GM12878 (cell line): Measurements from ENCODE around the gene TRIM9. TPM values are rescaled to one million over a fixed set of nuclear protein-coding genes. Genes with fewer than 3 reads are reported as not detected.

Source experiments
- ATAC-seq: fragments of 200-7000 bp; cut with Tn5 transposase; 3 replicates; pipeline ENCODE4 v1.9.1; 2020; ENCODE audit warnings: mild to moderate bottlenecking, moderate library complexity
- BruUV-seq: library from RNA; stranded (reverse); fragments of 400-500 nt; replicated peaks from 2 replicates; lab custom pipeline; 2021; lab: Mats Ljungman, UMichigan
- CTCF ChIA-PET: fragments of 300-600 bp; sonication (Branson Sonifier 250); formaldehyde crosslinking; extraction: SDS; loops from one replicate; lab custom pipeline; 2021; ENCODE audit warnings: inconsistent platforms; lab: Yijun Ruan, JAX
- POLR2A ChIA-PET: fragments of 350-600 bp; formaldehyde crosslinking; extraction: SDS; loops from one replicate; lab custom pipeline; 2021; ENCODE audit warnings: inconsistent platforms; lab: Charles Lee
- RAD21 ChIA-PET: fragments of 300-600 bp; sonication (Branson Sonifier 250); formaldehyde crosslinking; loops from one replicate; lab custom pipeline; 2023; ENCODE audit warnings: antibody characterized with exemption; ENCODE audit not compliant: unreplicated experiment; lab: Charles Lee
- SMC1A ChIA-PET: fragments of 300-600 bp; sonication (Branson Sonifier 250); formaldehyde crosslinking; loops from one replicate; lab custom pipeline; 2023; ENCODE audit not compliant: unreplicated experiment, uncharacterized antibody; lab: Charles Lee
- DNase-seq: peaks from one replicate; pipeline ENCODE4 v3.0.0-alpha.2; 2011; ENCODE audit warnings: low read depth, low spot score
- FAIRE-seq: peaks from 3 replicates; lab custom pipeline; 2011; peaks lifted over from hg19 to GRCh38; lab: Jason Lieb, UNC
- H2AFZ ChIP-seq: 2 replicates; pipeline ENCODE4 v1.6.0; 2011; ENCODE audit warnings: low read depth, low read length, control low read depth; ENCODE audit not compliant: control insufficient read depth
- H3K27ac ChIP-seq: 2 replicates; pipeline ENCODE4 v1.5.1; 2011; ENCODE audit warnings: control low read depth; ENCODE audit not compliant: control insufficient read depth, insufficient read depth
- H3K27me3 ChIP-seq, 2 experiments: replicated peaks in 1 of 2; 2 replicates each; pipeline versions ENCODE4 v1.6.0 to v1.6.1; 2011; ENCODE audit warnings: low read length in 1 of 2; ENCODE audit not compliant: control insufficient read depth in 2 of 2, insufficient read depth in 2 of 2
- H3K36me3 ChIP-seq, 2 experiments: 2 replicates each; pipeline ENCODE4 v1.5.1; 2011; ENCODE audit warnings: low read length in 1 of 2; ENCODE audit not compliant: control insufficient read depth in 2 of 2, insufficient read depth in 2 of 2
- H3K4me1 ChIP-seq: 2 replicates; pipeline ENCODE4 v1.6.1; 2011; ENCODE audit warnings: mild to moderate bottlenecking, low read length, moderate library complexity, mixed read lengths; ENCODE audit not compliant: control insufficient read depth, insufficient read depth
- H3K4me2 ChIP-seq: 2 replicates; pipeline ENCODE4 v1.6.0; 2011; ENCODE audit warnings: control low read depth; ENCODE audit not compliant: control insufficient read depth, insufficient read depth
- H3K4me3 ChIP-seq: fragments of 200-600 bp; sonication (generic); 2 replicates; pipeline ENCODE4 v1.5.1; 2016
- H3K79me2 ChIP-seq: 2 replicates; pipeline ENCODE4 v1.6.0; 2011; ENCODE audit warnings: low read length; ENCODE audit not compliant: control insufficient read depth, insufficient read depth
- H3K9ac ChIP-seq: 2 replicates; pipeline ENCODE4 v1.8.0; 2011; ENCODE audit warnings: low read length, control low read depth, mixed read lengths; ENCODE audit not compliant: control insufficient read depth, insufficient read depth
- H3K9me3 ChIP-seq: replicated peaks from 3 replicates; pipeline ENCODE4 v1.5.1; 2011; ENCODE audit warnings: mild to moderate bottlenecking, low read length; ENCODE audit not compliant: control insufficient read depth, insufficient read depth
- H4K20me1 ChIP-seq: 2 replicates; pipeline ENCODE4 v1.6.0; 2011; ENCODE audit not compliant: control insufficient read depth, insufficient read depth
- BRCA1 ChIP-seq: IDR thresholded peaks from 2 replicates; pipeline ENCODE4 v1.6.1; 2011; ENCODE audit warnings: low read depth, low read length, improper control_type of control experiment
- CREB1 ChIP-seq: IDR thresholded peaks from 2 replicates; pipeline ENCODE4 v1.6.1; 2012; ENCODE audit warnings: low read depth, mild to moderate bottlenecking, inconsistent platforms
- EGR1 ChIP-seq, 2 experiments: IDR thresholded peaks; 1 replicate in 1 of 2; 2 replicates in 1 of 2; pipeline ENCODE4 v1.6.1; 2011 to 2012; ENCODE audit warnings: low read depth in 2 of 2, low read length in 2 of 2, borderline replicate concordance in 1 of 2, mild to moderate bottlenecking in 1 of 2, moderate library complexity in 1 of 2
- IRF5 ChIP-seq: fragments of 450-650 bp; IDR thresholded peaks from 2 replicates; pipeline ENCODE4 v1.6.1; 2017; ENCODE audit warnings: borderline replicate concordance
- MEF2A ChIP-seq: IDR thresholded peaks from 2 replicates; pipeline ENCODE4 v1.6.1; 2011; ENCODE audit warnings: low read depth, mild to moderate bottlenecking, low read length, moderate library complexity; ENCODE audit not compliant: insufficient read depth
- NFYB ChIP-seq: IDR thresholded peaks from 2 replicates; pipeline ENCODE4 v1.6.1; 2011; ENCODE audit warnings: low read depth, mild to moderate bottlenecking, low read length, improper control_type of control experiment, moderate library complexity; ENCODE audit not compliant: insufficient read depth
- PRDM15 ChIP-seq: fragments of 450-650 bp; formaldehyde crosslinking; IDR thresholded peaks from 2 replicates; pipeline ENCODE4 v1.4.0; 2020; ENCODE audit warnings: mild to moderate bottlenecking, moderate library complexity
- RB1 ChIP-seq: fragments of 450-650 bp; formaldehyde crosslinking; IDR thresholded peaks from 2 replicates; pipeline ENCODE4 v1.6.1; 2017; ENCODE audit warnings: mild to moderate bottlenecking, borderline replicate concordance
- SMAD5 ChIP-seq: IDR thresholded peaks from 2 replicates; pipeline ENCODE4 v1.6.1; 2016; ENCODE audit warnings: antibody characterized with exemption, low read depth
- STAT1 ChIP-seq: fragments of 450-650 bp; conservative IDR thresholded peaks from 2 replicates; pipeline ENCODE4 v1.6.1; 2014; ENCODE audit warnings: antibody characterized with exemption, mild to moderate bottlenecking
- ZNF24 ChIP-seq: fragments of 450-650 bp; IDR thresholded peaks from 2 replicates; pipeline ENCODE4 v1.6.1; 2017; ENCODE audit warnings: antibody characterized with exemption, mild to moderate bottlenecking
- ZNF384 ChIP-seq: IDR thresholded peaks from 2 replicates; pipeline ENCODE4 v1.6.1; 2012; ENCODE audit warnings: low read depth, mild to moderate bottlenecking, low read length, improper control_type of control experiment, borderline replicate concordance
- WGBS: methylation state at CpG from one replicate; pipeline ENCODE4 v1.1.6; 2016; ENCODE audit warnings: low lambda C conversion rate; ENCODE audit not compliant: insufficient replicate concordance, insufficient coverage; ENCODE audit errors: missing lambda C conversion rate; 5-methylcytosine and 5-hydroxymethylcytosine counted together
- in situ Hi-C: fragments of 300-500 bp; cut with MboI; formaldehyde crosslinking; loops from 9 replicates; pipeline ENCODE4 v1.14.3; 2018; ENCODE audit warnings: mixed read lengths
- intact Hi-C: fragments of 100-400 bp; cut with micrococcal nuclease; formaldehyde crosslinking; loops from one replicate; pipeline ENCODE4 v1.14.2; 2022; ENCODE audit not compliant: unreplicated experiment
- polyA plus RNA-seq, 11 experiments: library from polyadenylated mRNA; depleted of rRNA in 4 of 11; unstranded in 6 of 11; stranded (reverse) in 5 of 11; fragments of >200 nt; fragmentation: Nextera tagmentation in 4 of 11; fragmentation: Illumina TruSeq in 1 of 11; extraction: Ambion mirVana in 4 of 11; extraction: Trizol in 1 of 11; gene quantifications; 1 replicate in 1 of 11; 2 replicates in 10 of 11; pipeline versions ENCODE4 v1.2.1 to v1.2.3, GENCODE V29; 2011 to 2016; ENCODE audit warnings: inconsistent platforms in 2 of 11, missing spikeins in 2 of 11, low read depth in 1 of 11
- total RNA-seq, 4 experiments: library from RNA; depleted of rRNA in 3 of 4; stranded (reverse); fragments of >200 nt in 3 of 4; fragmentation: Illumina TruSeq in 1 of 4; extraction: Trizol in 1 of 4; gene quantifications; 2 replicates each; pipeline versions ENCODE4 v1.2.1 to v1.2.3, GENCODE V29; 2013 to 2021

The TRIM9 gene
- total and polyA plus RNA-seq, 10 of the 15 experiments (the other 5 are each of a cell fraction or from before 2014, with no cell fraction given): 0.04 to 0.18 (median 0.11) TPM; not detected in 2

DNA sequence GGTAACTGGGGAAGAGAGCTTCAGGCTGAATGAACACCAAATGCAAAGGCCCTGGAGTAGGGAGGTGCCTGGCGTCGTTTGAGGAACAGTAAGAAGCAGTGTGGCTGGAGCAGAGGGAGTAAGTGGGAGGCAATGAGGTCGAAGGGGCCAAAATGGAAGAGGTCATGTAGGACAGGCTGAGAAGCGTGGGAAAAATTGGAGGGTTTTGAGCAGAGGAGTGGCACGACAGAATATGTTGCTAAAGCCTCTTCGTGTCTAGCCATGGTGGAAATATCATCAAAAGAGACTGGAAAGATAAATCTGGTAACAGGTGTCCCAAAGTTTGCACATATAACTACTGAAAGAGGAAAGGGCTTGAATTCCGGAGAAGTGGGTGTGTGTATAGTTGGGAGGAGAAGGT lies 1.9 kb downstream of the TRIM9 start:
- Histone ChIP-seq H3K79me2 (no peaks in the 10 kb centered on the region), H2AFZ (no peak overlapping the region), H4K20me1 (no peaks in the 10 kb centered on the region), H3K4me2 (no peak overlapping the region)
- in situ Hi-C loops: no loop called here
- ChIA-PET RAD21 (no interaction called here), CTCF (no interaction called here), POLR2A (no interaction called here)
- TF ChIP-seq ZNF24: no peak
- TF ChIP-seq NFYB: no peak
- no peak for TF ChIP-seq BRCA1
- TF ChIP-seq EGR1 (IDR thresholded peaks at IDR 0.05; ENCODE audit: borderline replicate concordance in 1 of 2, low read depth in 2 of 2, low read length in 2 of 2): no peak
- TF ChIP-seq, all 136 proteins: peak for 0
- DNase-seq (no peak), ATAC-seq (no peak), FAIRE-seq (no peak)
- BruUV-seq: no TSS peak
- Histone ChIP-seq H3K4me1 (peaks cover 16% of the 10 kb centered on the region), H3K36me3 (no peaks in the 10 kb centered on the region), H3K27me3 (peaks cover 16 to 20% of the 10 kb centered on the region in 2 experiments), H3K9me3 (no peaks in the 10 kb centered on the region), H3K27ac (no peak overlapping the region), H3K4me3 (no peak overlapping the region), H3K9ac (no peak overlapping the region)
- intact Hi-C loops: no loop called here
- SMC1A ChIA-PET: interaction anchor here (0.7 to 1.3 kb wide), 2 partner anchors 14 to 99 kb away, joined by 3 to 4 read pairs; no protein-coding TSS in a partner anchor
- 57% methylated on average over 7 of the region's 7 CpGs for WGBS

- Histone ChIP-seq H3K79me2 (no peaks in the 10 kb centered on the region), H2AFZ (no peak overlapping the region), H3K27me3 (peaks cover 5 to 7% of the 10 kb centered on the region in 2 experiments; a peak in 3 of 4 replicates), H3K4me1 (peaks cover 4% of the 10 kb centered on the region), H3K9ac (no peak overlapping the region), H4K20me1 (no peaks in the 10 kb centered on the region), H3K27ac (no peak overlapping the region), H3K4me2 (no peak overlapping the region), H3K36me3 (no peaks in the 10 kb centered on the region), H3K9me3 (no peaks in the 10 kb centered on the region), H3K4me3 (no peak overlapping the region)
- SMC1A ChIA-PET: interaction anchor here (1.2 kb wide), 1 partner anchor 192 kb away, joined by 3 read pairs; no protein-coding TSS in a partner anchor
- ATAC-seq (no peak), DNase-seq (no peak), FAIRE-seq (no peak)
- CTCF ChIA-PET: no interaction called here
- no peak for TF ChIP-seq IRF5
- no peak for TF ChIP-seq RB1
- TF ChIP-seq STAT1: no peak
- no peak for TF ChIP-seq MEF2A
- no peak for TF ChIP-seq CREB1
- no peak for TF ChIP-seq ZNF384
- no peak for TF ChIP-seq PRDM15
- TF ChIP-seq SMAD5: no peak
- POLR2A ChIA-PET: no interaction called here
- intact Hi-C loops: no loop called here
- RAD21 ChIA-PET: interaction anchor here (1.1 kb wide), 1 partner anchor 66 kb away, joined by 3 read pairs; no protein-coding TSS in a partner anchor
- in situ Hi-C loops: no loop called here
- BruUV-seq: no TSS peak
- 4% methylated on average over 1 of the region's 1 CpG for WGBS
These were observed 5.6 kb downstream of the TRIM9 start for GRCh38 chr14:51089278-51089677.
